IMR-90 (cell line): Measurements from ENCODE around the gene NANOS3. TPM values are rescaled to one million over a fixed set of nuclear protein-coding genes. Genes with fewer than 3 reads are reported as not detected.

ENCODE experiments used
- ATAC-seq: fragments of 200-7000 bp; cut with Tn5 transposase; 2 replicates; pipeline ENCODE4 v1.9.1; 2020; ENCODE audit warnings: low read depth, mild to moderate bottlenecking, moderate library complexity
- BruUV-seq: library from RNA; stranded (reverse); fragments of 400-500 nt; replicated peaks from 2 replicates; lab custom pipeline; 2021; lab: Mats Ljungman, UMichigan
- CTCF ChIA-PET: fragments of 300-600 bp; formaldehyde crosslinking; extraction: SDS; loops from one replicate; lab custom pipeline; 2021; ENCODE audit warnings: antibody characterized with exemption; lab: Yijun Ruan, JAX
- POLR2A ChIA-PET: fragments of 300-600 bp; sonication (Branson Sonifier 250); formaldehyde crosslinking; loops from one replicate; lab custom pipeline; 2022; ENCODE audit warnings: antibody characterized with exemption; ENCODE audit not compliant: unreplicated experiment; lab: Charles Lee
- DNase-seq: peaks from one replicate; pipeline ENCODE4 v3.0.0; 2013
- H2AFZ ChIP-seq: replicated peaks from 2 replicates; pipeline ENCODE3; 2013; ENCODE audit warnings: low read length, mild to moderate bottlenecking; ENCODE audit not compliant: poor library complexity
- H2AK5ac ChIP-seq: 2 replicates; pipeline ENCODE4 v1.6.1; 2013; ENCODE audit warnings: low read depth, low read length, inconsistent platforms
- H2AK9ac ChIP-seq: replicated peaks from 2 replicates; pipeline ENCODE3; 2013; ENCODE audit warnings: mild to moderate bottlenecking, low read depth, low read length, moderate library complexity; ENCODE audit not compliant: poor library complexity
- H2BK120ac ChIP-seq: 2 replicates; pipeline ENCODE4 v1.6.1; 2013; ENCODE audit warnings: low read depth, low read length, inconsistent platforms
- H2BK15ac ChIP-seq: 3 replicates; pipeline ENCODE4 v1.6.1; 2013; ENCODE audit warnings: low read depth, low read length, inconsistent platforms
- H2BK20ac ChIP-seq: 2 replicates; pipeline ENCODE4 v1.6.1; 2013; ENCODE audit warnings: low read depth, mild to moderate bottlenecking, inconsistent platforms, low read length, moderate library complexity
- H2BK5ac ChIP-seq: 2 replicates; pipeline ENCODE4 v1.6.1; 2013; ENCODE audit warnings: mild to moderate bottlenecking, low read depth, low read length, inconsistent platforms; ENCODE audit not compliant: poor library complexity, severe bottlenecking
- H3K14ac ChIP-seq: replicated peaks from 2 replicates; pipeline ENCODE4 v1.6.1; 2013; ENCODE audit warnings: low read depth, low read length, inconsistent platforms
- H3K18ac ChIP-seq: 2 replicates; pipeline ENCODE4 v1.6.1; 2013; ENCODE audit warnings: low read depth, low read length, control low read depth
- H3K23ac ChIP-seq: 2 replicates; pipeline ENCODE4 v1.6.1; 2013; ENCODE audit warnings: low read depth, low read length, inconsistent platforms
- H3K27ac ChIP-seq: 2 replicates; pipeline ENCODE4 v1.5.1; 2013; ENCODE audit warnings: mild to moderate bottlenecking, control low read depth, low read length; ENCODE audit not compliant: insufficient read depth
- H3K27me3 ChIP-seq: 2 replicates; pipeline ENCODE4 v1.6.1; 2013; ENCODE audit warnings: low read length; ENCODE audit not compliant: control insufficient read depth, insufficient read depth
- H3K36me3 ChIP-seq: 2 replicates; pipeline ENCODE4 v1.6.1; 2013; ENCODE audit warnings: low read length, mixed read lengths; ENCODE audit not compliant: control insufficient read depth, insufficient read depth
- H3K4ac ChIP-seq: 2 replicates; pipeline ENCODE4 v1.6.1; 2013; ENCODE audit warnings: low read depth, low read length, inconsistent platforms
- H3K4me1 ChIP-seq: 2 replicates; pipeline ENCODE4 v1.6.1; 2013; ENCODE audit warnings: low read length, mixed read lengths; ENCODE audit not compliant: control insufficient read depth, insufficient read depth
- H3K4me2 ChIP-seq: 2 replicates; pipeline ENCODE4 v1.6.1; 2013; ENCODE audit warnings: low read depth, mild to moderate bottlenecking, control low read depth, low read length, moderate library complexity
- H3K4me3 ChIP-seq: 2 replicates; pipeline ENCODE4 v1.5.1; 2013; ENCODE audit warnings: low read depth, mild to moderate bottlenecking, control low read depth, low read length, moderate library complexity; ENCODE audit not compliant: insufficient read depth
- H3K56ac ChIP-seq: 2 replicates; pipeline ENCODE4 v1.6.1; 2013; ENCODE audit warnings: low read length, inconsistent platforms; ENCODE audit not compliant: insufficient read depth; ENCODE audit errors: extremely low read depth
- H3K79me1 ChIP-seq, 2 experiments: 2 replicates each; pipeline ENCODE4 v1.6.1; 2013; ENCODE audit warnings: low read length in 2 of 2, inconsistent platforms in 1 of 2, low read depth in 1 of 2
- H3K9ac ChIP-seq: 2 replicates; pipeline ENCODE4 v1.6.1; 2013; ENCODE audit warnings: low read depth, low read length, control low read depth
- H3K9me1 ChIP-seq: 2 replicates; pipeline ENCODE4 v1.6.1; 2013; ENCODE audit warnings: low read length, inconsistent platforms; ENCODE audit not compliant: insufficient read depth
- H3K9me3 ChIP-seq: 2 replicates; pipeline ENCODE4 v1.6.1; 2013; ENCODE audit warnings: low read length; ENCODE audit not compliant: control insufficient read depth, insufficient read depth
- H4K20me1 ChIP-seq: 2 replicates; pipeline ENCODE4 v1.6.1; 2013; ENCODE audit warnings: low read length, inconsistent platforms; ENCODE audit not compliant: insufficient read depth
- H4K5ac ChIP-seq: 2 replicates; pipeline ENCODE4 v1.6.1; 2013; ENCODE audit warnings: mild to moderate bottlenecking, low read depth, low read length, control low read depth
- H4K8ac ChIP-seq, 2 experiments: 2 replicates each; pipeline ENCODE4 v1.6.1; 2013; ENCODE audit warnings: low read depth in 2 of 2, low read length in 2 of 2, control low read depth in 1 of 2, inconsistent platforms in 1 of 2
- H4K91ac ChIP-seq: 2 replicates; pipeline ENCODE4 v1.6.1; 2013; ENCODE audit warnings: low read depth, low read length, inconsistent platforms; ENCODE audit not compliant: insufficient read depth
- BHLHE40 ChIP-seq: fragments of 150-350 bp; IDR thresholded peaks from 2 replicates; pipeline ENCODE4 v1.6.1; 2016; ENCODE audit warnings: mild to moderate bottlenecking, low read depth, low read length
- CEBPB ChIP-seq: IDR thresholded peaks from 2 replicates; pipeline ENCODE4 v1.6.1; 2012; ENCODE audit warnings: low read depth, low read length, improper control_type of control experiment
- CHD1 ChIP-seq: IDR thresholded peaks from 2 replicates; pipeline ENCODE4 v1.6.1; 2012; ENCODE audit warnings: low read depth, low read length, improper control_type of control experiment
- ELK1 ChIP-seq: fragments of 150-350 bp; IDR thresholded peaks from 2 replicates; pipeline ENCODE4 v1.6.1; 2016; ENCODE audit warnings: low read depth, mild to moderate bottlenecking, low read length, moderate library complexity, borderline replicate concordance
- FOS ChIP-seq: fragments of 150-350 bp; IDR thresholded peaks from 2 replicates; pipeline ENCODE4 v1.6.1; 2016; ENCODE audit warnings: low read depth, low read length
- MAFK ChIP-seq: IDR thresholded peaks from 2 replicates; pipeline ENCODE4 v1.6.1; 2012; ENCODE audit warnings: low read depth, low read length, improper control_type of control experiment
- MAZ ChIP-seq: IDR thresholded peaks from 2 replicates; pipeline ENCODE4 v1.6.1; 2012; ENCODE audit warnings: low read depth, mild to moderate bottlenecking, low read length, improper control_type of control experiment, moderate library complexity, borderline replicate concordance
- MXI1 ChIP-seq: IDR thresholded peaks from 2 replicates; pipeline ENCODE4 v1.6.1; 2012; ENCODE audit warnings: low read depth, mild to moderate bottlenecking, low read length, moderate library complexity, borderline replicate concordance
- NFE2L2 ChIP-seq: fragments of 150-350 bp; IDR thresholded peaks from 2 replicates; pipeline ENCODE4 v1.6.1; 2016; ENCODE audit warnings: low read depth, mild to moderate bottlenecking, low read length
- POLR2A ChIP-seq: IDR thresholded peaks from 2 replicates; pipeline ENCODE4 v1.6.1; 2012; ENCODE audit warnings: mild to moderate bottlenecking, low read depth, low read length
- RAD21 ChIP-seq: IDR thresholded peaks from 2 replicates; pipeline ENCODE4 v1.6.1; 2012; ENCODE audit warnings: low read length, improper control_type of control experiment
- RCOR1 ChIP-seq: IDR thresholded peaks from 2 replicates; pipeline ENCODE4 v1.6.1; 2012; ENCODE audit warnings: mild to moderate bottlenecking, low read length, improper control_type of control experiment; ENCODE audit not compliant: insufficient replicate concordance
- RFX5 ChIP-seq: IDR thresholded peaks from 2 replicates; pipeline ENCODE4 v1.8.0; 2012; ENCODE audit warnings: low read depth, mild to moderate bottlenecking, low read length, moderate library complexity
- SMC3 ChIP-seq: fragments of 150-350 bp; IDR thresholded peaks from 2 replicates; pipeline ENCODE4 v1.6.1; 2016; ENCODE audit warnings: low read depth, mild to moderate bottlenecking, antibody characterized with exemption, low read length, moderate library complexity
- USF2 ChIP-seq: fragments of 150-350 bp; IDR thresholded peaks from 2 replicates; pipeline ENCODE4 v1.6.1; 2017; ENCODE audit warnings: mild to moderate bottlenecking, antibody characterized with exemption, low read length, low read depth
- WGBS, 2 experiments: methylation state at CpG; one replicate each; pipeline versions ENCODE4 v1.1.5 to v1.1.7; 2013; ENCODE audit warnings: missing lambda C conversion rate in 2 of 2; ENCODE audit not compliant: insufficient read length in 1 of 2; ENCODE audit errors: extremely low coverage in 2 of 2; 5-methylcytosine and 5-hydroxymethylcytosine counted together
- dilution Hi-C: fragments of 300-500 bp; cut with HindIII; formaldehyde crosslinking; loops from one replicate; pipeline ENCODE4 v1.14.3; 2018; ENCODE audit warnings: low sequenced_read_pairs; ENCODE audit not compliant: unreplicated experiment
- in situ Hi-C: fragments of 300-500 bp; cut with MboI; formaldehyde crosslinking; loops from 3 replicates; pipeline ENCODE4 v1.14.3; 2019; ENCODE audit warnings: low sequenced_read_pairs, inconsistent platforms, mixed read lengths
- intact Hi-C: fragments of 100-400 bp; cut with micrococcal nuclease; formaldehyde crosslinking; loops from 2 replicates; pipeline ENCODE4 v1.10.0; 2022
- polyA plus RNA-seq, 3 experiments: library from polyadenylated mRNA; depleted of rRNA; stranded (reverse); fragments of >200 nt; gene quantifications; 2 replicates each; pipeline ENCODE4 v1.2.3, GENCODE V29; 2012; ENCODE audit warnings: low replicate concordance in 1 of 3
- total RNA-seq: library from RNA; depleted of rRNA; stranded (reverse); fragments of >200 nt; gene quantifications from 2 replicates; pipeline ENCODE4 v1.2.3, GENCODE V29; 2012
- TF ChIP-seq, protein P1 (sequence below): conservative IDR thresholded peaks from 2 replicates; pipeline ENCODE4 v1.5.1; 2012; ENCODE audit warnings: mild to moderate bottlenecking, low read depth, low read length, improper control_type of control experiment

Gene NANOS3
- total and polyA plus RNA-seq, 2 of the 4 experiments (the other 2 are of a cell fraction) = 0.63 TPM; not detected in 1

GRCh38 chr19:13896227-13896626 is 19.3 kb downstream of the NANOS3 start:
- peaks cover 3% of the 10 kb centered on the region; the same call in 1 of the 2 replicates for H4K20me1 ChIP-seq
- no TSS peak for BruUV-seq
- H3K23ac ChIP-seq = no peak overlapping the region
- ATAC-seq (no peak), DNase-seq (no peak)
- H2BK120ac ChIP-seq = no peak overlapping the region
- H3K14ac ChIP-seq = no peak overlapping the region
- H2BK20ac ChIP-seq = no peak overlapping the region
- TF ChIP-seq MXI1 (no peak), CHD1 (no peak), RAD21 (no peak), RCOR1 (no peak), CEBPB (no peak), RFX5 (no peak), NFE2L2 (no peak), MAFK (no peak), BHLHE40 (no peak), POLR2A (no peak), FOS (no peak), SMC3 (no peak), USF2 (no peak), ELK1 (no peak), MAZ (no peak)
- TF ChIP-seq, protein P1, sequence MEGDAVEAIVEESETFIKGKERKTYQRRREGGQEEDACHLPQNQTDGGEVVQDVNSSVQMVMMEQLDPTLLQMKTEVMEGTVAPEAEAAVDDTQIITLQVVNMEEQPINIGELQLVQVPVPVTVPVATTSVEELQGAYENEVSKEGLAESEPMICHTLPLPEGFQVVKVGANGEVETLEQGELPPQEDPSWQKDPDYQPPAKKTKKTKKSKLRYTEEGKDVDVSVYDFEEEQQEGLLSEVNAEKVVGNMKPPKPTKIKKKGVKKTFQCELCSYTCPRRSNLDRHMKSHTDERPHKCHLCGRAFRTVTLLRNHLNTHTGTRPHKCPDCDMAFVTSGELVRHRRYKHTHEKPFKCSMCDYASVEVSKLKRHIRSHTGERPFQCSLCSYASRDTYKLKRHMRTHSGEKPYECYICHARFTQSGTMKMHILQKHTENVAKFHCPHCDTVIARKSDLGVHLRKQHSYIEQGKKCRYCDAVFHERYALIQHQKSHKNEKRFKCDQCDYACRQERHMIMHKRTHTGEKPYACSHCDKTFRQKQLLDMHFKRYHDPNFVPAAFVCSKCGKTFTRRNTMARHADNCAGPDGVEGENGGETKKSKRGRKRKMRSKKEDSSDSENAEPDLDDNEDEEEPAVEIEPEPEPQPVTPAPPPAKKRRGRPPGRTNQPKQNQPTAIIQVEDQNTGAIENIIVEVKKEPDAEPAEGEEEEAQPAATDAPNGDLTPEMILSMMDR = no peak
- POLR2A ChIA-PET = no interaction called here
- dilution Hi-C loops = no loop called here
- no peak overlapping the region for H3K4me3 ChIP-seq
- no peak overlapping the region for H3K9ac ChIP-seq
- H3K4me2 ChIP-seq = no peak overlapping the region
- H3K56ac ChIP-seq = no peak overlapping the region
- H4K8ac ChIP-seq = no peak overlapping the region
- no peaks in the 10 kb centered on the region for H3K9me3 ChIP-seq
- peaks cover 3% of the 10 kb centered on the region; the same call in 1 of the 2 replicates for H3K27me3 ChIP-seq
- H2AFZ ChIP-seq = no peak overlapping the region
- H2BK5ac ChIP-seq = no peak overlapping the region
- CTCF ChIA-PET = no interaction called here
- H4K91ac ChIP-seq = no peak overlapping the region
- no peaks in the 10 kb centered on the region for H3K79me1 ChIP-seq
- 0 out of 2 replicates have a peak, but pooled peaks cover 2% of the 10 kb centered on the region for H3K9me1 ChIP-seq
- in situ Hi-C loops = loop anchor here (25.0 kb wide), 1 partner anchor 441 kb away; no protein-coding TSS in a partner anchor
- H3K18ac ChIP-seq = no peak overlapping the region
- intact Hi-C loops = no loop called here
- peaks cover 3% of the 10 kb centered on the region for H3K4me1 ChIP-seq
- no peak overlapping the region for H2AK9ac ChIP-seq
- no peak overlapping the region for H3K4ac ChIP-seq
- no peaks in the 10 kb centered on the region for H3K36me3 ChIP-seq
- no peak overlapping the region for H3K27ac ChIP-seq
- no peak overlapping the region for H2AK5ac ChIP-seq
- WGBS, 2 experiments = no CpG with 5 or more reads among the region's 2 CpGs
- no peak overlapping the region for H2BK15ac ChIP-seq
- no peak overlapping the region for H4K5ac ChIP-seq
